SK-N-SH treated with all-trans-retinoic acid at 6 μM for 48 hours (cell line): ENCODE measurements around the gene AMIGO3.

ENCODE experiments used
- ATAC-seq: fragments of 200-7000 bp; cut with Tn5 transposase; 3 replicates; pipeline ENCODE4 v1.9.1; 2020; ENCODE audit warnings: mild to moderate bottlenecking, moderate library complexity
- ARNTL ChIP-seq: fragments of 450-650 bp; formaldehyde crosslinking; IDR thresholded peaks from 2 replicates; pipeline ENCODE4 v1.5.0; 2020; ENCODE audit warnings: low read depth, mild to moderate bottlenecking, moderate library complexity, borderline replicate concordance
- BACH2 ChIP-seq: fragments of 250-450 bp; sonication (Bioruptor Pico); IDR thresholded peaks from 2 replicates; pipeline ENCODE4 v1.9.0; 2021; ENCODE audit warnings: mild to moderate bottlenecking, borderline replicate concordance
- CREB5 ChIP-seq: fragments of 250-450 bp; sonication (Bioruptor Pico); IDR thresholded peaks from 2 replicates; pipeline ENCODE4 v1.5.1; 2020; ENCODE audit warnings: low read depth, mild to moderate bottlenecking, moderate library complexity
- CSDC2 ChIP-seq: fragments of 250-450 bp; sonication (Bioruptor Pico); IDR thresholded peaks from 2 replicates; pipeline ENCODE4 v1.5.0; 2020; ENCODE audit warnings: mild to moderate bottlenecking, moderate library complexity
- ESRRG ChIP-seq: fragments of 250-450 bp; sonication (Bioruptor Pico); IDR thresholded peaks from 2 replicates; pipeline ENCODE4 v1.6.1; 2021; ENCODE audit warnings: mild to moderate bottlenecking
- GLIS3 ChIP-seq: fragments of 250-450 bp; sonication (Bioruptor Pico); IDR thresholded peaks from 2 replicates; pipeline ENCODE4 v1.5.0; 2020; ENCODE audit warnings: mild to moderate bottlenecking, moderate library complexity
- ISL1 ChIP-seq: fragments of 250-450 bp; sonication (Bioruptor Pico); IDR thresholded peaks from 2 replicates; pipeline ENCODE4 v2.1.2; 2022; ENCODE audit warnings: mild to moderate bottlenecking, moderate library complexity
- OSR1 ChIP-seq: fragments of 250-450 bp; sonication (Bioruptor Pico); IDR thresholded peaks from 2 replicates; pipeline ENCODE4 v1.8.0; 2022; ENCODE audit warnings: moderate library complexity, mild to moderate bottlenecking, inconsistent platforms
- PATZ1 ChIP-seq: fragments of 250-450 bp; sonication (Bioruptor Pico); IDR thresholded peaks from 2 replicates; pipeline ENCODE4 v1.8.0; 2020; ENCODE audit warnings: mild to moderate bottlenecking, moderate library complexity, borderline replicate concordance
- POU6F1 ChIP-seq: fragments of 250-450 bp; sonication (Bioruptor Pico); IDR thresholded peaks from 2 replicates; pipeline ENCODE4 v1.8.0; 2021; ENCODE audit warnings: low read depth, mild to moderate bottlenecking, moderate library complexity, borderline replicate concordance
- PPARA ChIP-seq: fragments of 250-450 bp; sonication (Bioruptor Pico); IDR thresholded peaks from 2 replicates; pipeline ENCODE4 v1.5.0; 2020; ENCODE audit warnings: mild to moderate bottlenecking, borderline replicate concordance
- RARB ChIP-seq: fragments of 250-450 bp; sonication (Bioruptor Pico); IDR thresholded peaks from 2 replicates; pipeline ENCODE4 v1.8.0; 2021; ENCODE audit warnings: mild to moderate bottlenecking, moderate library complexity
- SNAI2 ChIP-seq: fragments of 250-450 bp; sonication (Bioruptor Pico); IDR thresholded peaks from 2 replicates; pipeline ENCODE4 v1.5.0; 2020; ENCODE audit warnings: mild to moderate bottlenecking, moderate library complexity
- TCF4 ChIP-seq: fragments of 250-450 bp; sonication (Bioruptor Pico); IDR thresholded peaks from 2 replicates; pipeline ENCODE4 v1.8.0; 2021; ENCODE audit warnings: mild to moderate bottlenecking, moderate library complexity, borderline replicate concordance
- TOX ChIP-seq: fragments of 250-450 bp; sonication (Bioruptor Pico); IDR thresholded peaks from 2 replicates; pipeline ENCODE4 v1.8.0; 2021; ENCODE audit warnings: mild to moderate bottlenecking, moderate library complexity, borderline replicate concordance
- ZC3H10 ChIP-seq: fragments of 250-450 bp; sonication (Bioruptor Pico); IDR thresholded peaks from 2 replicates; pipeline ENCODE4 v1.5.1; 2021; ENCODE audit warnings: mild to moderate bottlenecking, moderate library complexity
- ZFP3 ChIP-seq: fragments of 250-450 bp; sonication (Bioruptor Pico); IDR thresholded peaks from 2 replicates; pipeline ENCODE4 v1.5.0; 2020; ENCODE audit warnings: mild to moderate bottlenecking, moderate library complexity
- ZFP30 ChIP-seq: fragments of 450-650 bp; formaldehyde crosslinking; IDR thresholded peaks from 2 replicates; pipeline ENCODE4 v1.5.0; 2022; ENCODE audit warnings: mild to moderate bottlenecking, moderate library complexity
- ZNF565 ChIP-seq: fragments of 450-650 bp; formaldehyde crosslinking; conservative IDR thresholded peaks from 2 replicates; pipeline ENCODE4 v1.5.0; 2020; ENCODE audit warnings: low read depth, mild to moderate bottlenecking, moderate library complexity
- ZNF70 ChIP-seq: fragments of 450-650 bp; formaldehyde crosslinking; IDR thresholded peaks from 2 replicates; pipeline ENCODE4 v1.5.0; 2020; ENCODE audit warnings: mild to moderate bottlenecking, moderate library complexity
- ZNF8 ChIP-seq: fragments of 450-650 bp; formaldehyde crosslinking; IDR thresholded peaks from 2 replicates; pipeline ENCODE4 v1.5.0; 2020; ENCODE audit warnings: mild to moderate bottlenecking, moderate library complexity
- TF ChIP-seq, protein P1 (sequence below): fragments of 250-450 bp; sonication (Bioruptor Pico); IDR thresholded peaks from 2 replicates; pipeline ENCODE4 v1.5.0; 2020; ENCODE audit warnings: mild to moderate bottlenecking, moderate library complexity
- TF ChIP-seq, protein P2 (sequence below): fragments of 250-450 bp; sonication (Bioruptor Pico); IDR thresholded peaks from 2 replicates; pipeline ENCODE4 v1.5.1; 2021; ENCODE audit warnings: mild to moderate bottlenecking, moderate library complexity

Gene AMIGO3

DNA sequence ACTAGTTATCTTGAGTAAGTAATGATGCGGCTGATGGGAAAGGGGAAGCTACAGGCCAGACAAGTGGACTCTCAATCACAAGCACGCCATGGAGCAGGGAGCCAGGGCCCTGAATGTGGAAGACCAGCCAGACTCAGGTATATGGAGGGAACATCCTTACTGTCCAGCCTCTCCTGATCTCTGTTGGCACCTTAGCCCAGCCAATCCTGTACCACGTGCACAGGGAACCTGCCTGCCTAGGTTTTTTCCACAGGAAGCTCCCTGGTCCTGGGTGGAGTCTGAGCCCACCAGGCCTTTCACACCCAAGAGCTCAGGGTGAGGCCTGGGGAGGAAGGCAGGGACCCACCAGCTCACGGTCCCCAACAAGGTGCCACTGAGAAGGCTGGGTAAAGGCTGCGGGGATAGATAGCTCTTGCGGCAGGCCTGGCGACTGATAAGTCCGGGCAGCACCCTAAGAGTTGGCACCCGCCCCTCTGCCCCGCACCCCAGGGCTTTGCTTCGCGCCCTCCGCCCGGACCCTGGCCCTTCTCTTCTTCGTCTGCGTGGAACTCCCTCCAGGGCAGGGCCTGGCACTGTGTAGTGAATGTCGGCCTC lies 46.3 kb downstream of the AMIGO3 start:
- no peak for ATAC-seq
- TF ChIP-seq ZFP30 (CRISPR knock-in tag) (no peak), TCF4 (CRISPR knock-in tag) (no peak), ZNF70 (CRISPR knock-in tag) (no peak), CREB5 (CRISPR knock-in tag) (no peak), GLIS3 (no peak), POU6F1 (CRISPR knock-in tag) (no peak), OSR1 (CRISPR knock-in tag) (no peak), ARNTL (CRISPR knock-in tag) (no peak), ZFP3 (CRISPR knock-in tag) (no peak), TOX (no peak), ZNF565 (CRISPR knock-in tag) (no peak), ESRRG (CRISPR knock-in tag) (no peak), ZNF8 (CRISPR knock-in tag) (no peak), CSDC2 (CRISPR knock-in tag) (no peak), RARB (CRISPR knock-in tag) (no peak), PATZ1 (no peak)
- TF ChIP-seq, protein P1, sequence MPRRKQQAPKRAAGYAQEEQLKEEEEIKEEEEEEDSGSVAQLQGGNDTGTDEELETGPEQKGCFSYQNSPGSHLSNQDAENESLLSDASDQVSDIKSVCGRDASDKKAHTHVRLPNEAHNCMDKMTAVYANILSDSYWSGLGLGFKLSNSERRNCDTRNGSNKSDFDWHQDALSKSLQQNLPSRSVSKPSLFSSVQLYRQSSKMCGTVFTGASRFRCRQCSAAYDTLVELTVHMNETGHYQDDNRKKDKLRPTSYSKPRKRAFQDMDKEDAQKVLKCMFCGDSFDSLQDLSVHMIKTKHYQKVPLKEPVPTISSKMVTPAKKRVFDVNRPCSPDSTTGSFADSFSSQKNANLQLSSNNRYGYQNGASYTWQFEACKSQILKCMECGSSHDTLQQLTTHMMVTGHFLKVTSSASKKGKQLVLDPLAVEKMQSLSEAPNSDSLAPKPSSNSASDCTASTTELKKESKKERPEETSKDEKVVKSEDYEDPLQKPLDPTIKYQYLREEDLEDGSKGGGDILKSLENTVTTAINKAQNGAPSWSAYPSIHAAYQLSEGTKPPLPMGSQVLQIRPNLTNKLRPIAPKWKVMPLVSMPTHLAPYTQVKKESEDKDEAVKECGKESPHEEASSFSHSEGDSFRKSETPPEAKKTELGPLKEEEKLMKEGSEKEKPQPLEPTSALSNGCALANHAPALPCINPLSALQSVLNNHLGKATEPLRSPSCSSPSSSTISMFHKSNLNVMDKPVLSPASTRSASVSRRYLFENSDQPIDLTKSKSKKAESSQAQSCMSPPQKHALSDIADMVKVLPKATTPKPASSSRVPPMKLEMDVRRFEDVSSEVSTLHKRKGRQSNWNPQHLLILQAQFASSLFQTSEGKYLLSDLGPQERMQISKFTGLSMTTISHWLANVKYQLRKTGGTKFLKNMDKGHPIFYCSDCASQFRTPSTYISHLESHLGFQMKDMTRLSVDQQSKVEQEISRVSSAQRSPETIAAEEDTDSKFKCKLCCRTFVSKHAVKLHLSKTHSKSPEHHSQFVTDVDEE (CRISPR knock-in tag), result no peak
- TF ChIP-seq, protein P2, sequence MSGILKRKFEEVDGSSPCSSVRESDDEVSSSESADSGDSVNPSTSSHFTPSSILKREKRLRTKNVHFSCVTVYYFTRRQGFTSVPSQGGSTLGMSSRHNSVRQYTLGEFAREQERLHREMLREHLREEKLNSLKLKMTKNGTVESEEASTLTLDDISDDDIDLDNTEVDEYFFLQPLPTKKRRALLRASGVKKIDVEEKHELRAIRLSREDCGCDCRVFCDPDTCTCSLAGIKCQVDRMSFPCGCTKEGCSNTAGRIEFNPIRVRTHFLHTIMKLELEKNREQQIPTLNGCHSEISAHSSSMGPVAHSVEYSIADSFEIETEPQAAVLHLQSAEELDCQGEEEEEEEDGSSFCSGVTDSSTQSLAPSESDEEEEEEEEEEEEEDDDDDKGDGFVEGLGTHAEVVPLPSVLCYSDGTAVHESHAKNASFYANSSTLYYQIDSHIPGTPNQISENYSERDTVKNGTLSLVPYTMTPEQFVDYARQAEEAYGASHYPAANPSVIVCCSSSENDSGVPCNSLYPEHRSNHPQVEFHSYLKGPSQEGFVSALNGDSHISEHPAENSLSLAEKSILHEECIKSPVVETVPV (CRISPR knock-in tag), result no peak

DNA sequence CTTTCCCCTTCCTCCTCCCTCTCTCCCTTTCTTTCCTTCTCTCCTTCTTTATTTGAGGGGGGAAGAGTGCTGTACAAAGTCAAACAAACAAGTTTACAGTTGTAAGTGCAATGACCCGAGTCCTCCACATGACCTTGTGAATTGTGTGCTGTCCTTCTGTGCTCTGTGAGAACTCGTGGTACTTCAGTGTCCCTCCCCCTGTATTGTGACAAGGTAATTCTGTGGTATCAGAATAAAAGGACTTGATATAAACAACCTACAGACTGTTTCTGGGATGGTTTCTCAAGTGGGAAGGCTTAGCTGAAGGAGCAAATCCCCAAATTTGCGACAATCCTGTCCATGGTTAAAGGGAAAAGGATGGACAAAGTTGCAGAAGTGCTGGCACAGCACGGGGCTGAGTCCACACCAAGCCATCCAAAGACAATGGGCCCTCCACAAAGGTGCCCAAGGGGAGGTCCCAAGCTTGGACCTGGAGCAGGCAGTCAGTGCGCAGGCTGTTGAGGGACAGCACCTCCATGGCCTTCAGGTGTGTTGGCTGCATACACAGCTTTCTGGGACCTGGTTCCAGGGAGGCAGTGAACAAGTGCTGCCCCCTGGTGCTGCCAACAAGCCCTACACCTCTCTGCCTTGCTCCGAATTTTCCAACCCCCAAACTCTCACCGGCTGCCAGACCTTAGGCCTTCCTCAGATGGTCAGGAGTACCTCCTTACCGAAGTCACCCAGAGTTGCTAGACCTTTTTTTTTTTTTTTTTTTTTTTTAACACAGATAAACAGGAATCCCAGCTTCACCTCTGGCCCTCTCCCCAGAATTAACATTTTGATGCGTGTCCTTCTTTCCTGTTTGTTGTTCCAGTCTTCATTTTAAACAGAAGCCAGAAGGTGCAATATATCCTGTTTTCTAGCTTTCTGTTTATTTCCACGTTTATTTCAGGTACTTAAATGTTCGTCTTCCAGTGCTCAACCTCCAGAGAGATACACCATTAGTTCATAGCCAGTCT lies 47.9 kb downstream of the AMIGO3 start:
- peak; percentile 18; the same call in 2 of the 3 replicates for ATAC-seq
- TF ChIP-seq SNAI2, result no peak
- TF ChIP-seq BACH2 (CRISPR knock-in tag), result no peak
- no peak for TF ChIP-seq ISL1 (CRISPR knock-in tag)
- TF ChIP-seq, protein P1 (CRISPR knock-in tag), result no peak
- TF ChIP-seq TCF4 (CRISPR knock-in tag), result no peak
- TF ChIP-seq ESRRG (CRISPR knock-in tag), result no peak
- no peak for TF ChIP-seq PPARA
- no peak for TF ChIP-seq ZC3H10 (CRISPR knock-in tag)
- no peak for TF ChIP-seq ZNF8 (CRISPR knock-in tag)
- no peak for TF ChIP-seq CSDC2 (CRISPR knock-in tag)
- TF ChIP-seq ZNF565 (CRISPR knock-in tag), result no peak
- no peak for TF ChIP-seq PATZ1
- no peak for TF ChIP-seq RARB (CRISPR knock-in tag)
- no peak for TF ChIP-seq ARNTL (CRISPR knock-in tag)
- TF ChIP-seq ZNF70 (CRISPR knock-in tag), result no peak
- TF ChIP-seq ZFP3 (CRISPR knock-in tag), result no peak
